T-helper 2 cell (primary cell): ENCODE measurements around the gene SCGB3A2.

Experiments used
- DNase-seq, 5 experiments: peaks; one replicate each; pipeline versions ENCODE4 v3.0.0 to v3.0.0-alpha.2; 2012 to 2022
- total RNA-seq, 2 donors: gene quantifications; one replicate each; lab custom pipeline; 2026; lab: John Stamatoyannopoulos, UW

Gene SCGB3A2, protein sequence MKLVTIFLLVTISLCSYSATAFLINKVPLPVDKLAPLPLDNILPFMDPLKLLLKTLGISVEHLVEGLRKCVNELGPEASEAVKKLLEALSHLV
- 0 to 0.07 reads per million in 2 donors for total RNA-seq

- no peak for DNase-seq
Observed at GRCh38 chr5:147878066-147878759, at the start of gene SCGB3A2. Gene SCGB3A2, plus strand, starts transcription at chr5:147878711. Its CDS starts 93 bp downstream, at chr5:147878804.

GRCh38 chr5:147830035-147830434 lies 48.5 kb upstream of the SCGB3A2 start:
- no peak for DNase-seq

- no peak for DNase-seq
Observed at GRCh38 chr5:147831465-147831864, 47.0 kb upstream of the SCGB3A2 start, which contains the start of gene SPINK1. Gene SPINK1, minus strand, starts transcription at chr5:147831671. Its CDS starts 94 bp downstream, at chr5:147831577.

GRCh38 chr5:147832541-147832940 lies 46.0 kb upstream of the SCGB3A2 start:
- DNase-seq = no peak

DNA sequence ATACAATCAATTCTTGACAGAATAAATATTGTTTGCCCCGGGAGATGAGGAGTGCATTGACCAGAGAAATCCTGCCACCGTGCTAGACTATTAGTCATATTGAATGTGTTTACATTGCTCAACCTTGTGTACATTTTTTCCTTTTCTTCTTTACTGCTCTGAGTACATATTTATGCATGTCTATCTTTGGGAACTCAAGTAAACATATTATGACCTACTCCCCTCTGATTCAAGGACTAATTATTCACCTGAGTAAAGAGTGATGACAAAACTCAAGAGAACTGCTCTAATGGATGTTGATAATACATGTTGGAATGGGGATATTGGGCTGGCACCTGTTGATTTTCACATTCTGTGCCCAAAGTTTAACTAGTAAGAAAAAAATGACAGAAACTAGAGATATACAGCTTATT lies 43.1 kb upstream of the SCGB3A2 start:
- no peak for DNase-seq

GRCh38 chr5:147836439-147836838 lies 42.1 kb upstream of the SCGB3A2 start:
- no peak for DNase-seq

GRCh38 chr5:147842869-147843268 lies 35.6 kb upstream of the SCGB3A2 start:
- DNase-seq = no peak

DNA sequence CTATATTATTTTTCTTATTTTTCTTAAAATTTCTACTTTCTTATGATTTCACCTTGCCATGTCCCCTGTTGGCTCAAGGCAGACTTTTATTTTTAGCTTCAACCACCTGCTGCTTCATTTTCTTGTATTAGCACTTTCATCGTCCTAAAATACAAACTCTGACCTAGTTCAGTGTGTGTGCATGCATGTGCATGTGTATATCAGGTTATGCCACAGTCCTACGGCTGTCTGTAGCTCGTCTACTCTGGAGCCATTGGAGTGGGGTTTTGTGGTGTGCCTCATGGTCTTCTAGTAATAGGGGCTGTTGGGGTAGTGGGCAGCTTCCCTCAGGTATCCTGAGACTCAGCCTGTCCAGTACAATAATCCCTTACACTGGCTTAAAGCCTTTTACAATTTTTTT lies 33.7 kb upstream of the SCGB3A2 start:
- DNase-seq = no peak

DNA sequence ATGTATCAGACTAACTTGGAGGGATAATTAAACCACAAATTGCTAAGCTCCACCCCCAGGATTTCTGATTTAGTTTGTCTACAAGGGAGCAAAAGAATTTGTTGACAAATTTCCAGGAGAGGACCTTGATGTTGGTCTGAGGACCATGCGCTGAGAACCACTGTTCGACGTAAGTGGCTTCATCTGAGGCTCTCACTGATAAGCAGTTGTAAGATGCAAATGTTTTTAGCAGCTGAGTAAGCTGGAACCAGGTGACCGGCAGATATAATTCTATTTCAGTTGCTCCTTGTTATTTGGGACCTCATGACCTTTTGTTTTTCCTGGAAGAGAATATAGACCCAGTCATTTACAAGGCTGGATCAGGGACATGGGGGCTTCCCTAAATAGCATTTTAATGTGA lies 32.9 kb upstream of the SCGB3A2 start:
- no peak for DNase-seq

DNA sequence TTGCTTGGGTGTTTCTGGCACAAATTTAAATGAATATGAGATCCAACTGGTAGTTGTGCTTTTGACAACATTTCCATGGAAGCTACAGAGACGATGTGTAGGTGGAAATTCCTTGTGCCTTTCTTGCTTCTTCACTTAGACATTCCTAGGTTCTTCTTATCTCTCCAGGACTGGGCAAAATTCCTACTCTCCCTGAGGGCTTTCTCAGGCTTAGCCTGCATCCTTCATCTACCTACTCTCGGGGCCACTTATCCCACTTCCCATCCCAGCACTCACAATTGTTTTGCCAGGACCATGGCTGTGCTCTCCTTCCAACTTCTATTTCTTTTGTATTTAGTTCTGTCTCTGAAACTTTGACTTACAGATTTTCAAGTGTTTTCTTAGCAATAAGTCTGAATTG lies 29.3 kb upstream of the SCGB3A2 start:
- DNase-seq = no peak

DNA sequence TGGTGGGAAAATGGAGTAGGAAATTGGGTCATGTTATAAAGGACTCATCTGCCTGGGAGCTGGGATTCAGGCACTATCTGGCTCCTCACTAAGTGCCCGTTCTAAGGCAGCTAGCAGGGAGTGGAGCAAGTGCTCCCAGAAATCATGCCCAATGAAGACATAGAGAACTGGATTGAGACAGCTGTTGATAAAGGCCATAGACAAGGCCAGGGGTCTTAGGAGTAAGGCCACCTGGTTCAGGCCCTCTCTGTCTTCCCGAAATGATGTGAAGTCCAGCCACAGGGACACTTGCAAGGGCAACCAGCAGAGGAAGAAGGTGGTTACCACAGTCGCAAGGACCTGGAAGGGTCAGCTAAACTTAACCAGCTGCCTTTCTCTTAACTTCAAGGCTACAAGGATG lies 26.9 kb upstream of the SCGB3A2 start:
- DNase-seq = no peak

- DNase-seq = no peak
Observed at GRCh38 chr5:147852365-147852764, 26.1 kb upstream of the SCGB3A2 start.

- DNase-seq = no peak
Observed at GRCh38 chr5:147853372-147853987, 25.0 kb upstream of the SCGB3A2 start.

DNA sequence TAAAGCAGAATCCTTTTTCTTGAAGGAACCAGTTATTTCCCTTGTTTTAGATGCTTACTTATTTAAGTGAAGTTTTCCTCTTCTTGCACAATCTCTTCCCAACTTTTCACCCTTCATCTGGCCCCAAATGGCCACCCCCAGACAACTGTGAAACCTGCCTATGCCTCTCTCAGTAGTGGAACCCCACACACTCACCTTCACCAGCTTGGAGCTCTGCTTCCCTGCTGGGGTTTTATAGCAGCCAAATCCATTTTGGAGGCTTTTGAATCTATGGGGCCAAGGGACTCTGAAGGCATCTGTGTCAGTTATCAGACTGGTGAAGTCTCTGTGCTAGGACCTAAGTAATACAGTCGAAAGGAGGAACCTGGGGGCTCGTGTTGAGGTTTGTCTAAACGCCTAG lies 24.2 kb upstream of the SCGB3A2 start:
- DNase-seq = no peak

- no peak for DNase-seq
Observed at GRCh38 chr5:147854894-147855773, 23.4 kb upstream of the SCGB3A2 start.

DNA sequence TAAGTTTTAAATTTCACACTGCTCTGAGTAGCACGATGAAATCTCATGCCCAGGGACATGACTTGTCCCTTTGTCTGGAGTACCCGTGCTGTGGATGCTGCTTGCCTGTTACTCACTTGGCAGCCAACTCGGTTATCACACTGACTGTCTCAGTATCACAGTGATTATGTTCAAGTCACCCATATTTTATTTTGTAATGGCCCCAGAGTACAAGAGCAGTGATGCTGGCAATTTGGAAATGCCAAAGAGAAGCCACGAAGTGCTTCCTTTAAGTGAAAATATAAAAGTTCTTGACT lies 22.8 kb upstream of the SCGB3A2 start:
- DNase-seq = no peak

DNA sequence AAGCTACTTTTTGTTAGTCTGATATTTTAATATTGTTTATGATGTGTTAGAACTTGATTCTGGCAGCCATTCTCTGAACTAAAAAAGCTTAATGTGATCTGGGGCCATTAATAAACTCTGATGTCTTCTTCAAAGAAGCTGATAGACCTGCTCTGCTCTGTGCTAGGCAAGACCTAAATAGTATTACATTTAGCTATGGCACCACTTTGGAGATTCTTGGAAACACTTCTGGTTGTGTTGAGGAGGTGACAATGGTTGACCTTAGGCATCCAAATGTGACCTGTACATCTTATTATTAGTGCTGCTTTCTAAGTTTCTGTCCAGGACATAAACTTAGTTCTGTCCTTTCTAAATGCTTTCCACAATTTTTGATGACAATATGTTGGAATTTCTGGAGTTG lies 21.7 kb upstream of the SCGB3A2 start:
- DNase-seq = no peak

GRCh38 chr5:147857302-147858129 lies 21.0 kb upstream of the SCGB3A2 start:
- peak in 2 of 5 experiments; percentile 6 to 60 for DNase-seq

DNA sequence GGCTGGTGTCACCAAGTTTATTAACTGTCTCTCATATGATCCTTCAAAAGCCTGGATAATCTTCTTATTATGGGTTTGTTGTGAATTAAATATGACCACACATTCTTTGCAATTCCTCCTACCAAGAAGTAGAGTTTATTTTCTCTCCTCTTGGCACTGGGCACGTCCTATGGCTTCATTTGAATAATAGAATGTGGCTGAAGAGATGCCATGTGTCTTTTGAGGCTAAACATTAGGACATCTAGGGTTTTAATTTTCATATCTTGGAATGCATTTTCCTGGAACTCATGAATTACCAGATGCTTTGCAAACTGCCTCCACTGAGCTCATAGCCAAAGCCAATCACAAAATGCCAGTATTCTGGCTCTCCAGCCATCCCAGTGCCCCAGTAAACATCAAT lies 19.9 kb upstream of the SCGB3A2 start:
- DNase-seq = no peak

DNA sequence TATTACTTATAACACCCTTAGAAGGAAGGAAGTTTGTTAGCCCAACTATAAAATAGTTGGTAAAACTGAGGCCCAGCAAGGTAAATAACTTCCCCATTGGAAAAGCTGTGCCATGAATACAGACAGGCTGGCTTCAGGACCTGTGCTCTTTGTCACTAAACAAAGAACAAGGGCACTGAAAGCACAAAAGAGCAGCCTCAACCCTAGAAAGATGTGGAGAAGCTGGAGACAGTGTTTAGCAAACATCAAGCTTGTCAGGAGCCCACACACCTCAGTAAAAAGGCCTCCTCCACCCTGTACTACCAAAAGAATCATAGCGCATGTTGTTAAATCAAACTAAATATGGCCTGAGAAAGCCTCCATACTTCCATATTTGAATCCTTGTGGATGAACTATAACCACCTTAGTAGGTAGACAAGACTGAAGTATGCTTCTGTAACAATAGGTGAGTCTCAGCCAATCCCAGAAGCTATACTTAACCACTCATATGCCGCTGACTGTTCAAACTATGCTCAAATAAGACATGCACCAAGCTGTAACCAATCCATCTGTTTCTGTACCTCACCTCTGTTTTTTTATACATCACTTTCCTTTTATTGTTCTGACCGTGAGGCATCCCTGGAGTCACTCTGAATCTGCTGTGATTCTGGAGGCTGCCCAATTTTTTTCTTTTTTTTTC lies 18.4 kb upstream of the SCGB3A2 start:
- DNase-seq = no peak

DNA sequence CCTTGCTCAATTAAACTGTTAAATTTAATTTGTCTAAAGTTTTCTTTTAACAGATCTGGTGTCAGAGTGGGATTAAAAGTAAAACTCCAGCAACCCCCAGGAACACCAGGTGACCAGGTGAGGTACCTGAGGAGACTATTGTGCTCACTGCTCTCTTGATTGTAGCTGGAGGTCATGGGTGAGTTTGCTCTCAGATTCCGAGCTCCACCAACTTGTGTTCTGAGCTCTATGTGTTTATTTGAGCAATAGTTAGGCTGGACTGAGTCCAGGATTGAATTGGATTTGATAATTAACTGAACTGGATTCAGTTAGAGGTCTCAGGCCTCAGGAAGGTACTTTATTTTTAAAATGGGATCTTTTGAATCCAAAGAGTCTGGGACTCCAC lies 17.9 kb upstream of the SCGB3A2 start:
- no peak for DNase-seq
